ENCODE data around the gene HBA1.
"Not testable (repeated sequence)": the region's sequence is repeated elsewhere in the genome, so short reads cannot be mapped to it uniquely, and the experiment has no call there.

HBA1 gene

GRCh38 chr16:204046-204445 is 27.6 kb downstream of the HBA1 start:
- DNase-seq (ENCODE audit: low read depth), result not testable (repeated sequence)

GRCh38 chr16:209359-209758 is 32.9 kb downstream of the HBA1 start:
- not testable (repeated sequence) for DNase-seq (ENCODE audit: low read depth)

- not testable (repeated sequence) for DNase-seq (ENCODE audit: low read depth)
These were observed 35.2 kb downstream of the HBA1 start for GRCh38 chr16:211631-212180.

GRCh38 chr16:212999-213398 is 36.5 kb downstream of the HBA1 start:
- DNase-seq (ENCODE audit: low read depth), result no peak

GRCh38 chr16:220021-220420 is 43.5 kb downstream of the HBA1 start:
- DNase-seq (ENCODE audit: low read depth), result no peak

All from stimulated activated CD8-positive, alpha-beta memory T cell treated with anti-CD3 and anti-CD28 coated beads, Interleukin-7, amount 100 ng/mL, for 24 hours (primary cell).